Prostate gland (tissue), 2 donors: ENCODE measurements around the gene FAM222A.

Source experiments
- CTCF ChIP-seq, 4 experiments: fragments of 200-600 bp in 2 of 4; fragments of 450-650 bp in 2 of 4; sonication (generic) in 2 of 4; IDR thresholded peaks; 1 replicate in 3 of 4; 2 replicates in 1 of 4; pipeline ENCODE4 v1.5.1; 2016 to 2019; ENCODE audit warnings: antibody characterized with exemption in 4 of 4, mild to moderate bottlenecking in 2 of 4, moderate library complexity in 2 of 4
- POLR2AphosphoS5 ChIP-seq: sonication (generic); formaldehyde crosslinking; IDR thresholded peaks from one replicate; pipeline ENCODE4 v1.6.1; 2017; ENCODE audit warnings: antibody characterized with exemption

- TF ChIP-seq POLR2AphosphoS5 (no peak), CTCF (IDR thresholded peaks at IDR 0.05) (no peak)
Observed at GRCh38 chr12:109730306-109731145, 16.9 kb downstream of the FAM222A start.
